Measurements from ENCODE around the gene GAS2L2. TPM values are rescaled to one million over a fixed set of nuclear protein-coding genes. Genes with fewer than 3 reads are reported as not detected.

GAS2L2 gene
- total and polyA plus RNA-seq, 2 experiments from 2014 or later = 0.06 TPM; not detected in 1

DNA sequence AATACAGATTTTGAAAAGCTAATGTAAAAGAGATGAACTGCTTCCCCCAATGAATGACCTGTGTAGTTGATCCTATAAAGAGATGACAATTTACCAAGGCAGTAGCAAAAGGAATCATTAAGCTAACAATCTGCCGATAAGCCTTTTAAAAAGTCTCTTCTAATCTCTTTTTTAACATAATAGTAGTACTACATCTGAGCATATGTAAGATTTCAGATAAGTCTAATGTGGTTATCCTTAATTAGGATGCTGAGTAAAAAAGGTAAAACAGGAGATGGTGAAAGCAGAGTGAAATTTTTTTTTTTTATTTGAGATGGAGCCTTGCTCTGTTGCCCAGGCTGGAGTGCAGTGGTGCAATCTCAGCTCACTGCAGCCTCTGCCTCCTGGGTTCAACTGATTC is 47.8 kb downstream of the GAS2L2 start:
- H3K36me3 Mint-ChIP-seq (ENCODE audit: low read depth) = peaks cover 13% of the 10 kb centered on the region
- TF ChIP-seq JUNB (IDR thresholded peaks at IDR 0.05; ENCODE audit: unreplicated experiment) (no peak), ZNF114 (CRISPR knock-in tag; IDR thresholded peaks at IDR 0.05) (no peak), EZH2phosphoT487 (IDR thresholded peaks at IDR 0.05; ENCODE audit: unreplicated experiment) (no peak), NANOG (IDR thresholded peaks at IDR 0.05; ENCODE audit: borderline replicate concordance) (no peak), ZNF331 (CRISPR knock-in tag; IDR thresholded peaks at IDR 0.05; ENCODE audit: low read depth) (no peak), EZH2 (IDR thresholded peaks at IDR 0.05; ENCODE audit: low read depth, unreplicated experiment) (no peak), POLR2AphosphoS5 (IDR thresholded peaks at IDR 0.05; ENCODE audit: low read depth) (no peak), CREB1 (CRISPR knock-in tag; IDR thresholded peaks at IDR 0.05; ENCODE audit: low read depth) (no peak), STAT1 (IDR thresholded peaks at IDR 0.05; ENCODE audit: unreplicated experiment) (no peak)
- TF ChIP-seq, protein P1, sequence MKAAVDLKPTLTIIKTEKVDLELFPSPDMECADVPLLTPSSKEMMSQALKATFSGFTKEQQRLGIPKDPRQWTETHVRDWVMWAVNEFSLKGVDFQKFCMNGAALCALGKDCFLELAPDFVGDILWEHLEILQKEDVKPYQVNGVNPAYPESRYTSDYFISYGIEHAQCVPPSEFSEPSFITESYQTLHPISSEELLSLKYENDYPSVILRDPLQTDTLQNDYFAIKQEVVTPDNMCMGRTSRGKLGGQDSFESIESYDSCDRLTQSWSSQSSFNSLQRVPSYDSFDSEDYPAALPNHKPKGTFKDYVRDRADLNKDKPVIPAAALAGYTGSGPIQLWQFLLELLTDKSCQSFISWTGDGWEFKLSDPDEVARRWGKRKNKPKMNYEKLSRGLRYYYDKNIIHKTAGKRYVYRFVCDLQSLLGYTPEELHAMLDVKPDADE (IDR thresholded peaks at IDR 0.05) = no peak
- TF ChIP-seq, protein P2, sequence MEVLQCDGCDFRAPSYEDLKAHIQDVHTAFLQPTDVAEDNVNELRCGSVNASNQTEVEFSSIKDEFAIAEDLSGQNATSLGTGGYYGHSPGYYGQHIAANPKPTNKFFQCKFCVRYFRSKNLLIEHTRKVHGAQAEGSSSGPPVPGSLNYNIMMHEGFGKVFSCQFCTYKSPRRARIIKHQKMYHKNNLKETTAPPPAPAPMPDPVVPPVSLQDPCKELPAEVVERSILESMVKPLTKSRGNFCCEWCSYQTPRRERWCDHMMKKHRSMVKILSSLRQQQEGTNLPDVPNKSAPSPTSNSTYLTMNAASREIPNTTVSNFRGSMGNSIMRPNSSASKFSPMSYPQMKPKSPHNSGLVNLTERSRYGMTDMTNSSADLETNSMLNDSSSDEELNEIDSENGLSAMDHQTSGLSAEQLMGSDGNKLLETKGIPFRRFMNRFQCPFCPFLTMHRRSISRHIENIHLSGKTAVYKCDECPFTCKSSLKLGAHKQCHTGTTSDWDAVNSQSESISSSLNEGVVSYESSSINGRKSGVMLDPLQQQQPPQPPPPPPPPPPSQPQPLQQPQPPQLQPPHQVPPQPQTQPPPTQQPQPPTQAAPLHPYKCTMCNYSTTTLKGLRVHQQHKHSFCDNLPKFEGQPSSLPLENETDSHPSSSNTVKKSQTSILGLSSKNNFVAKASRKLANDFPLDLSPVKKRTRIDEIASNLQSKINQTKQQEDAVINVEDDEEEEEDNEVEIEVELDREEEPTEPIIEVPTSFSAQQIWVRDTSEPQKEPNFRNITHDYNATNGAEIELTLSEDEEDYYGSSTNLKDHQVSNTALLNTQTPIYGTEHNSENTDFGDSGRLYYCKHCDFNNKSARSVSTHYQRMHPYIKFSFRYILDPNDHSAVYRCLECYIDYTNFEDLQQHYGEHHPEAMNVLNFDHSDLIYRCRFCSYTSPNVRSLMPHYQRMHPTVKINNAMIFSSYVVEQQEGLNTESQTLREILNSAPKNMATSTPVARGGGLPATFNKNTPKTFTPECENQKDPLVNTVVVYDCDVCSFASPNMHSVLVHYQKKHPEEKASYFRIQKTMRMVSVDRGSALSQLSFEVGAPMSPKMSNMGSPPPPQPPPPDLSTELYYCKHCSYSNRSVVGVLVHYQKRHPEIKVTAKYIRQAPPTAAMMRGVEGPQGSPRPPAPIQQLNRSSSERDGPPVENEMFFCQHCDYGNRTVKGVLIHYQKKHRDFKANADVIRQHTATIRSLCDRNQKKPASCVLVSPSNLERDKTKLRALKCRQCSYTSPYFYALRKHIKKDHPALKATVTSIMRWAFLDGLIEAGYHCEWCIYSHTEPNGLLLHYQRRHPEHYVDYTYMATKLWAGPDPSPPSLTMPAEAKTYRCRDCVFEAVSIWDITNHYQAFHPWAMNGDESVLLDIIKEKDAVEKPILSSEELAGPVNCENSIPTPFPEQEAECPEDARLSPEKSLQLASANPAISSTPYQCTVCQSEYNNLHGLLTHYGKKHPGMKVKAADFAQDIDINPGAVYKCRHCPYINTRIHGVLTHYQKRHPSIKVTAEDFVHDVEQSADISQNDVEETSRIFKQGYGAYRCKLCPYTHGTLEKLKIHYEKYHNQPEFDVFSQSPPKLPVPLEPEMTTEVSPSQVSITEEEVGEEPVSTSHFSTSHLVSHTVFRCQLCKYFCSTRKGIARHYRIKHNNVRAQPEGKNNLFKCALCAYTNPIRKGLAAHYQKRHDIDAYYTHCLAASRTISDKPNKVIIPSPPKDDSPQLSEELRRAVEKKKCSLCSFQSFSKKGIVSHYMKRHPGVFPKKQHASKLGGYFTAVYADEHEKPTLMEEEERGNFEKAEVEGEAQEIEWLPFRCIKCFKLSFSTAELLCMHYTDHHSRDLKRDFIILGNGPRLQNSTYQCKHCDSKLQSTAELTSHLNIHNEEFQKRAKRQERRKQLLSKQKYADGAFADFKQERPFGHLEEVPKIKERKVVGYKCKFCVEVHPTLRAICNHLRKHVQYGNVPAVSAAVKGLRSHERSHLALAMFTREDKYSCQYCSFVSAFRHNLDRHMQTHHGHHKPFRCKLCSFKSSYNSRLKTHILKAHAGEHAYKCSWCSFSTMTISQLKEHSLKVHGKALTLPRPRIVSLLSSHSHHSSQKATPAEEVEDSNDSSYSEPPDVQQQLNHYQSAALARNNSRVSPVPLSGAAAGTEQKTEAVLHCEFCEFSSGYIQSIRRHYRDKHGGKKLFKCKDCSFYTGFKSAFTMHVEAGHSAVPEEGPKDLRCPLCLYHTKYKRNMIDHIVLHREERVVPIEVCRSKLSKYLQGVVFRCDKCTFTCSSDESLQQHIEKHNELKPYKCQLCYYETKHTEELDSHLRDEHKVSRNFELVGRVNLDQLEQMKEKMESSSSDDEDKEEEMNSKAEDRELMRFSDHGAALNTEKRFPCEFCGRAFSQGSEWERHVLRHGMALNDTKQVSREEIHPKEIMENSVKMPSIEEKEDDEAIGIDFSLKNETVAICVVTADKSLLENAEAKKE (CRISPR knock-in tag; IDR thresholded peaks at IDR 0.05) = no peak
- TF ChIP-seq, protein P3, sequence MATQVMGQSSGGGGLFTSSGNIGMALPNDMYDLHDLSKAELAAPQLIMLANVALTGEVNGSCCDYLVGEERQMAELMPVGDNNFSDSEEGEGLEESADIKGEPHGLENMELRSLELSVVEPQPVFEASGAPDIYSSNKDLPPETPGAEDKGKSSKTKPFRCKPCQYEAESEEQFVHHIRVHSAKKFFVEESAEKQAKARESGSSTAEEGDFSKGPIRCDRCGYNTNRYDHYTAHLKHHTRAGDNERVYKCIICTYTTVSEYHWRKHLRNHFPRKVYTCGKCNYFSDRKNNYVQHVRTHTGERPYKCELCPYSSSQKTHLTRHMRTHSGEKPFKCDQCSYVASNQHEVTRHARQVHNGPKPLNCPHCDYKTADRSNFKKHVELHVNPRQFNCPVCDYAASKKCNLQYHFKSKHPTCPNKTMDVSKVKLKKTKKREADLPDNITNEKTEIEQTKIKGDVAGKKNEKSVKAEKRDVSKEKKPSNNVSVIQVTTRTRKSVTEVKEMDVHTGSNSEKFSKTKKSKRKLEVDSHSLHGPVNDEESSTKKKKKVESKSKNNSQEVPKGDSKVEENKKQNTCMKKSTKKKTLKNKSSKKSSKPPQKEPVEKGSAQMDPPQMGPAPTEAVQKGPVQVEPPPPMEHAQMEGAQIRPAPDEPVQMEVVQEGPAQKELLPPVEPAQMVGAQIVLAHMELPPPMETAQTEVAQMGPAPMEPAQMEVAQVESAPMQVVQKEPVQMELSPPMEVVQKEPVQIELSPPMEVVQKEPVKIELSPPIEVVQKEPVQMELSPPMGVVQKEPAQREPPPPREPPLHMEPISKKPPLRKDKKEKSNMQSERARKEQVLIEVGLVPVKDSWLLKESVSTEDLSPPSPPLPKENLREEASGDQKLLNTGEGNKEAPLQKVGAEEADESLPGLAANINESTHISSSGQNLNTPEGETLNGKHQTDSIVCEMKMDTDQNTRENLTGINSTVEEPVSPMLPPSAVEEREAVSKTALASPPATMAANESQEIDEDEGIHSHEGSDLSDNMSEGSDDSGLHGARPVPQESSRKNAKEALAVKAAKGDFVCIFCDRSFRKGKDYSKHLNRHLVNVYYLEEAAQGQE (IDR thresholded peaks at IDR 0.05; ENCODE audit: unreplicated experiment) = no peak
- TF ChIP-seq, protein P4, sequence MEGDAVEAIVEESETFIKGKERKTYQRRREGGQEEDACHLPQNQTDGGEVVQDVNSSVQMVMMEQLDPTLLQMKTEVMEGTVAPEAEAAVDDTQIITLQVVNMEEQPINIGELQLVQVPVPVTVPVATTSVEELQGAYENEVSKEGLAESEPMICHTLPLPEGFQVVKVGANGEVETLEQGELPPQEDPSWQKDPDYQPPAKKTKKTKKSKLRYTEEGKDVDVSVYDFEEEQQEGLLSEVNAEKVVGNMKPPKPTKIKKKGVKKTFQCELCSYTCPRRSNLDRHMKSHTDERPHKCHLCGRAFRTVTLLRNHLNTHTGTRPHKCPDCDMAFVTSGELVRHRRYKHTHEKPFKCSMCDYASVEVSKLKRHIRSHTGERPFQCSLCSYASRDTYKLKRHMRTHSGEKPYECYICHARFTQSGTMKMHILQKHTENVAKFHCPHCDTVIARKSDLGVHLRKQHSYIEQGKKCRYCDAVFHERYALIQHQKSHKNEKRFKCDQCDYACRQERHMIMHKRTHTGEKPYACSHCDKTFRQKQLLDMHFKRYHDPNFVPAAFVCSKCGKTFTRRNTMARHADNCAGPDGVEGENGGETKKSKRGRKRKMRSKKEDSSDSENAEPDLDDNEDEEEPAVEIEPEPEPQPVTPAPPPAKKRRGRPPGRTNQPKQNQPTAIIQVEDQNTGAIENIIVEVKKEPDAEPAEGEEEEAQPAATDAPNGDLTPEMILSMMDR (conservative IDR thresholded peaks at IDR 0.05; ENCODE audit: low read depth in 2 of 2) = no peak
- Histone ChIP-seq H3K27me3 (ENCODE audit: insufficient read depth) (no peaks in the 10 kb centered on the region), H3K4me3 (no peak overlapping the region), H3K36me3 (ENCODE audit: insufficient read depth) (peaks cover 6% of the 10 kb centered on the region; the same call in 1 of the 2 replicates), H3K27ac (ENCODE audit: low read depth) (no peak overlapping the region), H3F3A (replicated peaks; ENCODE audit: low read depth) (no peaks in the 10 kb centered on the region), H4K20me1 (replicated peaks; ENCODE audit: insufficient read depth) (peaks cover 16% of the 10 kb centered on the region), H3K9me2 (ENCODE audit: insufficient read depth) (no peaks in the 10 kb centered on the region), H3K4me1 (ENCODE audit: insufficient read depth) (no peaks in the 10 kb centered on the region), H3K79me2 (replicated peaks; ENCODE audit: insufficient read depth) (no peaks in the 10 kb centered on the region), H2AFZ (no peak overlapping the region), H3K4me2 (no peak overlapping the region)
- H3K4me3 Mint-ChIP-seq = no peak overlapping the region
- DNase-seq (ENCODE audit: low spot score) = no peak
- H3K27ac Mint-ChIP-seq = no peak overlapping the region
- H3K27me3 Mint-ChIP-seq (ENCODE audit: insufficient read depth, low read depth, poor library complexity) = no peaks in the 10 kb centered on the region
- no peaks in the 10 kb centered on the region for H3K9me3 Mint-ChIP-seq
- H3K4me1 Mint-ChIP-seq = no peaks in the 10 kb centered on the region
- ATAC-seq = no peak

All from GM23338 (cell line).